Vagina (tissue), 2 donors: Measurements from ENCODE around the gene MARK2. TPM values are rescaled to one million over a fixed set of nuclear protein-coding genes. Genes with fewer than 3 reads are reported as not detected.

Experiments used
- DNase-seq, 2 donors: peaks; one replicate each; pipeline ENCODE4 v3.0.0-alpha.2; 2017; ENCODE audit errors: extremely low spot score in 2 of 2
- H3K27ac ChIP-seq: fragments of 200-600 bp; sonication (generic); one replicate; pipeline ENCODE4 v1.5.1; 2019
- H3K27me3 ChIP-seq: fragments of 200-600 bp; sonication (generic); one replicate; pipeline ENCODE4 v1.5.1; 2019
- H3K36me3 ChIP-seq, 2 donors: fragments of 200-600 bp; sonication (generic); one replicate each; pipeline ENCODE4 v1.5.1; 2017 to 2019
- H3K4me1 ChIP-seq: fragments of 200-600 bp; sonication (generic); one replicate; pipeline ENCODE4 v1.5.1; 2019
- H3K4me3 ChIP-seq, 2 donors: fragments of 200-600 bp; sonication (generic); 1 replicate in 1 of 2; 2 replicates in 1 of 2; pipeline ENCODE4 v1.5.1; 2016 to 2019
- H3K9me3 ChIP-seq: fragments of 200-600 bp; sonication (generic); one replicate; pipeline ENCODE4 v1.5.1; 2019
- POLR2A ChIP-seq, 2 donors: fragments of 450-650 bp; IDR thresholded peaks; one replicate each; pipeline ENCODE4 v1.6.1; 2017; ENCODE audit warnings: antibody characterized with exemption in 2 of 2, mild to moderate bottlenecking in 2 of 2, moderate library complexity in 2 of 2
- POLR2AphosphoS5 ChIP-seq, 2 donors: sonication (generic); formaldehyde crosslinking; IDR thresholded peaks; one replicate each; pipeline ENCODE4 v1.9.0; 2017; ENCODE audit warnings: antibody characterized with exemption in 2 of 2, mild to moderate bottlenecking in 2 of 2, low read depth in 1 of 2; ENCODE audit not compliant: insufficient read depth in 1 of 2
- intact Hi-C: fragments of 100-400 bp; cut with DNase I; formaldehyde crosslinking; loops from one replicate; pipeline ENCODE4 v1.15.1; 2023
- total RNA-seq: library from RNA; depleted of rRNA; stranded (reverse); fragments of >200 nt; gene quantifications from one replicate; pipeline ENCODE4 v1.2.3, GENCODE V29; 2016
- TF ChIP-seq, protein P1 (sequence below), 3 experiments: fragments of 450-650 bp in 2 of 3; fragments of 200-600 bp in 1 of 3; sonication (generic) in 1 of 3; IDR thresholded peaks; one replicate each; pipeline ENCODE4 v1.5.1; 2017 to 2019; ENCODE audit warnings: antibody characterized with exemption in 3 of 3, mild to moderate bottlenecking in 2 of 3, moderate library complexity in 2 of 3

MARK2 gene
- 35.6 TPM for total RNA-seq

DNA sequence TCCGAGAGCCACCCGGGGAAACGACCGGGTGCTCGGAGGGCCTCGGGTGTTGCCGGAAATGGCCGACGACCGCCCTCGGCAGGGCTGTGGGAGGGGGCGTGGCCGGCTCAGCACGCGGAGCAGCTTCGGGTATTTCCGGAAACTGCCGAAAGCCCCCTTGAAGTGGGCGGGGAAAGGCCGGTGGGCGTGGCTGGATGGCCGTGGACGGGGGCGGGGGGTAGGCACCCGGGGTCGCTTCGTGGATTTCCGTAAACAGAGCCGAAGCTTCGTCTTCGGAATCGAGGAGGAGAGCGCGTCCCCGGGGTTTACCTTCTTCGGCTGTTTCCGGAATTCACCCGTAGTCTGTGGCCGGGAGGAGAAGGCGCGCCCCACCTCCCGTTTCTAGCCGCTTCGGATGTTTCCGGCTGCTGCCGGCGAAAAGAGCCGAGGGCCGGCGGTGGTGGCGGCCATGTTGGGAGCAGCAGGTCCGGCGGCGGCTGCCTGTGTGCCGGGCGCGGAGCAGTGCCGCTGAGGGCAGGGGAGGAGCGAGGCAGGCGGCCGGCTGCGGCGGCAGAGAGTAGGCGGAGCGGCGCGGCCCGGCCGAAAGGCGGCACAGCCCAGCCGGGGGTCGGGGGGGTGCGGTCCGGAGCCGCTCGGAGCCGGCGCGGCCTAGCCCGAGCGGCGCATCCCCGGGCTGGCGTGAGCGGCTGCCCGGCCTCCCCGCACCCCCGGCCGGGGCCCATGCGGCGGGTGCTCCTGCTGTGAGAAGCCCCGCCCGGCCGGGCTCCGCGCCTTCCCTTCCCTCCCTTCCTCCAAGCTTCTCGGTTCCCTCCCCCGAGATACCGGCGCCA, at the start of gene MARK2:
MARK2 (plus strand) TSS at position 433 of the 830 bp plus-strand sequence; CDS start at position 830, 397 bp downstream.
- Histone ChIP-seq H3K27me3 (no peaks in the 10 kb centered on the region), H3K36me3 (no peaks in the 10 kb centered on the region), H3K4me3 (peak within 1 kb of the TSS; percentile 81 to 90), H3K9me3 (no peaks in the 10 kb centered on the region), H3K4me1 (peaks cover 57% of the 10 kb centered on the region), H3K27ac (peak within 1 kb of the TSS; percentile 94)
- peak; percentile 97 to 99 for DNase-seq
- intact Hi-C loops: no loop called here
- TF ChIP-seq, protein P1, sequence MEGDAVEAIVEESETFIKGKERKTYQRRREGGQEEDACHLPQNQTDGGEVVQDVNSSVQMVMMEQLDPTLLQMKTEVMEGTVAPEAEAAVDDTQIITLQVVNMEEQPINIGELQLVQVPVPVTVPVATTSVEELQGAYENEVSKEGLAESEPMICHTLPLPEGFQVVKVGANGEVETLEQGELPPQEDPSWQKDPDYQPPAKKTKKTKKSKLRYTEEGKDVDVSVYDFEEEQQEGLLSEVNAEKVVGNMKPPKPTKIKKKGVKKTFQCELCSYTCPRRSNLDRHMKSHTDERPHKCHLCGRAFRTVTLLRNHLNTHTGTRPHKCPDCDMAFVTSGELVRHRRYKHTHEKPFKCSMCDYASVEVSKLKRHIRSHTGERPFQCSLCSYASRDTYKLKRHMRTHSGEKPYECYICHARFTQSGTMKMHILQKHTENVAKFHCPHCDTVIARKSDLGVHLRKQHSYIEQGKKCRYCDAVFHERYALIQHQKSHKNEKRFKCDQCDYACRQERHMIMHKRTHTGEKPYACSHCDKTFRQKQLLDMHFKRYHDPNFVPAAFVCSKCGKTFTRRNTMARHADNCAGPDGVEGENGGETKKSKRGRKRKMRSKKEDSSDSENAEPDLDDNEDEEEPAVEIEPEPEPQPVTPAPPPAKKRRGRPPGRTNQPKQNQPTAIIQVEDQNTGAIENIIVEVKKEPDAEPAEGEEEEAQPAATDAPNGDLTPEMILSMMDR (IDR thresholded peaks at IDR 0.05): no peak
- TF ChIP-seq POLR2A (IDR thresholded peaks at IDR 0.05) (peak in 1 of 2 donors; percentile 73), POLR2AphosphoS5 (IDR thresholded peaks at IDR 0.05; ENCODE audit: insufficient read depth in 1 of 2, low read depth in 1 of 2) (peak; percentile 76 to 94)

DNA sequence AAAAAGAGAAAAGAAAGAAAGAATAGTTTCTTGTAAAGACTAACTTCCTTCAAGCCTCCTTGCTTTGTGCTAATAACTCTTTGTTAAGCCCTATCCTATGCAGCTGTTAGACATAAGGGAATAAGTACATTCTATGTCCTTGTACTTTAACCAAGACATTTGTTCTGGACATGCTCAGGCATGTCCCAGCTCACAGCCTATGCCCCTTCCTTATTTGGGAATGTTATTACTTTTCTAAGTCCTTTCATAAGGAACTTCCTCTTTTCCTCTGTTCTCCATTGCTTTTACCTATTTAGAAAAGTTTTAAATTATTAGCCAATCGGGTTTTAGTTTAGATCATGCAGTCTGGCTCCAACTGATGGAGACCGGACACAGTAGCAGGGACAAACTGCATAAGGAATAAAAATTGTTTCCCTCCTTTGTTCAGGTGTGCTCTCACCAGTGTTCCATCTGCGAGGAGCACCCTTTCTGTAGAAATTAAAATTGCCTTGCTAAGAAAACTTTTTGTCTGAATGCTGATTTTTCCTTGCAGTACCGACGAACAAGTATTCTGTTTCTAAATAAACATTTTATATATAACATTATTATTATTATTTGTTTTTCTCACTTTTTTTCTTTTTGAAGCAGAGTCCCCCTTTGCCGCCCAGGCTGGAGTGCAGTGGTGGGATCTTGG, 47.3 kb upstream of the MARK2 start:
- Histone ChIP-seq H3K4me1 (no peaks in the 10 kb centered on the region), H3K9me3 (peaks cover 7% of the 10 kb centered on the region), H3K27me3 (no peaks in the 10 kb centered on the region), H3K27ac (no peak overlapping the region), H3K4me3 (no peak overlapping the region), H3K36me3 (no peaks in the 10 kb centered on the region)
- DNase-seq: no peak
- intact Hi-C loops: no loop called here
- TF ChIP-seq POLR2AphosphoS5 (IDR thresholded peaks at IDR 0.05; ENCODE audit: insufficient read depth in 1 of 2, low read depth in 1 of 2): no peak
- TF ChIP-seq, protein P1 (IDR thresholded peaks at IDR 0.05): no peak
- TF ChIP-seq POLR2A (IDR thresholded peaks at IDR 0.05): no peak

DNA sequence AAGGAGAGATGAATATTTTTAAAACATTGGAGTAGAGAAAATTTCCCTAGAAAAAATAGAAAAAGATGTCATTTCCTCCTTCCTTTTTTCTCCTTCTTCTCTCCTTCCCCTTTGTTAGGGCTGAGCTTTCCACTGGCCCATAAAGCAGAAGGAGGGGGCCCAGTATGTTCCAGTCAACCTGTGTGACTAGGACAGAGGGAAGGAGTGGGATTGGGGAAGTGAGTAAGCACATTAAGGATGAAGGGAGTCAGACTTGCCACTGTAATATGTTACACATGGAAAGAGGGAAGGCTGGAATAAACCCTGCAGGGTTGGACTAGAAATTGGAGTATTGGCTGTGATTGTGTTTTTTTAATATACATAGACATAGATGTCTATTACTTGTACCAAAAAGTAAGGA, 45.7 kb upstream of the MARK2 start:
- Histone ChIP-seq H3K4me3 (no peak overlapping the region), H3K9me3 (peaks cover 7% of the 10 kb centered on the region), H3K27ac (no peak overlapping the region), H3K4me1 (no peaks in the 10 kb centered on the region), H3K27me3 (no peaks in the 10 kb centered on the region), H3K36me3 (no peaks in the 10 kb centered on the region)
- no peak for DNase-seq
- intact Hi-C loops: no loop called here
- TF ChIP-seq POLR2A (IDR thresholded peaks at IDR 0.05): no peak
- no peak for TF ChIP-seq POLR2AphosphoS5 (IDR thresholded peaks at IDR 0.05; ENCODE audit: insufficient read depth in 1 of 2, low read depth in 1 of 2)
- TF ChIP-seq, protein P1 (IDR thresholded peaks at IDR 0.05): no peak

DNA sequence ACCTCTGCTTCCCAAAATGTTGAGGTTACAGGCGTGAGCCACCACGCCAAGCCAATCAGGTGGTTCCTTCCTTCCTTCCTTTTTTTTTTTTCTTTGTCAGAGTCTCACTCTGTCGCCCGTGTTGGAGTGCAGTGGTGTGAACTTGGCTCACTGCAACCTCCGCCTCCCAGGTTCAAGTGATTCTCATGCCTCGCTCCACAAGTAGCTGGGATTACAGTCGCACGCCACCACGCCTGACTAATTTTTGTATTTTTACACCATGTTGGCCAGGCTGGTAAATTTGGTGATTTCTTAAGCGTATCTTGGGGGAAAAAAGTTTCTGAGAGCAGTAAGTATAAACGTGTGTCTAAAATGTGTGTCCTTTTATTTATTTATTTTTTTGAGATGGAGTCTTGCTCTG, 43.8 kb upstream of the MARK2 start:
- DNase-seq: no peak
- peaks cover 7% of the 10 kb centered on the region for H3K9me3 ChIP-seq
- no peaks in the 10 kb centered on the region for H3K27me3 ChIP-seq
- intact Hi-C loops: no loop called here
- no peak overlapping the region for H3K4me3 ChIP-seq
- H3K36me3 ChIP-seq: no peaks in the 10 kb centered on the region
- H3K27ac ChIP-seq: no peak overlapping the region
- H3K4me1 ChIP-seq: no peaks in the 10 kb centered on the region
- TF ChIP-seq, protein P1 (IDR thresholded peaks at IDR 0.05): no peak
- TF ChIP-seq POLR2AphosphoS5 (IDR thresholded peaks at IDR 0.05; ENCODE audit: insufficient read depth in 1 of 2, low read depth in 1 of 2) (no peak), POLR2A (IDR thresholded peaks at IDR 0.05) (no peak)
